Measurements from ENCODE around the gene TMEM132D.

TMEM132D gene

GRCh38 chr12:129651951-129652350 is 251.9 kb downstream of the TMEM132D start:
- TF ChIP-seq CTCF (IDR thresholded peaks at IDR 0.05; ENCODE audit: low read depth, low read length) = no peak
- no peak for DNase-seq (ENCODE audit: extremely low read depth, low read depth)

- no peak for TF ChIP-seq CTCF (IDR thresholded peaks at IDR 0.05; ENCODE audit: low read depth, low read length)
- no peak for DNase-seq (ENCODE audit: extremely low read depth, low read depth)
Observed at GRCh38 chr12:129641926-129642325, 261.9 kb downstream of the TMEM132D start.

- DNase-seq (ENCODE audit: extremely low read depth, low read depth) = no peak
- no peak for TF ChIP-seq CTCF (IDR thresholded peaks at IDR 0.05; ENCODE audit: low read depth, low read length)
Observed at GRCh38 chr12:129635021-129635685, 268.7 kb downstream of the TMEM132D start.

GRCh38 chr12:129631316-129631715 is 272.5 kb downstream of the TMEM132D start:
- no peak for TF ChIP-seq CTCF (IDR thresholded peaks at IDR 0.05; ENCODE audit: low read depth, low read length)
- no peak for DNase-seq (ENCODE audit: extremely low read depth, low read depth)

DNA sequence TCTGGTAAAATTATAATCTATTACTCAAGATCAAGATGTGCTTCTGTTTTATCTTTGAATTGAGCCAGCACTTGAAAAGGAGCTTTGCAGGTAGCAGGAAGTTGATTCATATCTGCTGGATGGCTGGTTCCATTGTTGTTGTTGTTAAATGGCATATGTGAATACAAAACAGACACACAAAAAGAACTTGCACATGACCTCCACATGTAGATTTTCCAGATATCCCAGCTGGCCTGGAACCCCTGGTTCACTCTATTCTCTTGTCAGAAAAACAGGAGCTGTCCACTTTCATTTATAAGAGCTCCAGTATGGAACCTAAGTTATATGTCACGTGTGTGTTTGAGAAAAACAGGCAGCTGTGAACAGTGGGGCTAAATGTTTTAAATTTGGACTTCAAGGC is 273.9 kb downstream of the TMEM132D start:
- no peak for DNase-seq (ENCODE audit: extremely low read depth, low read depth)
- TF ChIP-seq CTCF (IDR thresholded peaks at IDR 0.05; ENCODE audit: low read depth, low read length) = no peak

DNA sequence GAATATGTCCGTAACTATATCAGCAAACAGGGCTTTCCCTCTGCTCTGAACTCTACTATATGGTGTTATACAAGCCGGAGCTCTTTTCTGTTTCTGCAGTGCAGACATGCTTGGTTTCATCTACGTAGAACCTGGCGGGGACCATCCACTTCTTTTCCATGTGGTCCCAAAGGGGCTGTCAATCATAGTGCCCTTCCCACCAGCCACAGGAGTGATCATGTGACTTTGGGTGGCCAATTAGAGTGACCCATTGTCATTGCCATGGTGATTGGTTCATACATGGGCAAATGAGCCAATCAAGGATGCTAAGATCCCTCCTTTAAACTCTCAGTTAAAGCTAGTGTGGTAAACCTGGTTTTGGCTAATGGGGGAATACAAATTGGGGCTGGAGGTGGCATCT is 281.3 kb downstream of the TMEM132D start:
- DNase-seq (ENCODE audit: extremely low read depth, low read depth) = no peak
- no peak for TF ChIP-seq CTCF (IDR thresholded peaks at IDR 0.05; ENCODE audit: low read depth, low read length)

- no peak for DNase-seq (ENCODE audit: extremely low read depth, low read depth)
- no peak for TF ChIP-seq CTCF (IDR thresholded peaks at IDR 0.05; ENCODE audit: low read depth, low read length)
Observed at GRCh38 chr12:129619271-129619670, 284.6 kb downstream of the TMEM132D start.
